Gastrocnemius medialis (tissue), 4 donors: Measurements from ENCODE around the gene MAB21L2.

ENCODE experiments used
- CTCF ChIP-seq, 5 experiments: fragments of 450-650 bp in 3 of 5; fragments of 200-600 bp in 2 of 5; sonication (generic) in 2 of 5; IDR thresholded peaks in 4 of 5; conservative IDR thresholded peaks in 1 of 5; 1 replicate in 4 of 5; 2 replicates in 1 of 5; pipeline ENCODE4 v1.5.1; 2016 to 2019; ENCODE audit warnings: antibody characterized with exemption in 5 of 5, mild to moderate bottlenecking in 3 of 5, moderate library complexity in 3 of 5
- POLR2A ChIP-seq, 2 donors: fragments of 450-650 bp; IDR thresholded peaks; one replicate each; pipeline ENCODE4 v1.6.1; 2017; ENCODE audit warnings: antibody characterized with exemption in 2 of 2, mild to moderate bottlenecking in 2 of 2, moderate library complexity in 2 of 2

GRCh38 chr4:150625033-150625432 lies 43.1 kb downstream of the MAB21L2 start:
- no peak for TF ChIP-seq CTCF (IDR thresholded peaks at IDR 0.05 in 4 of 5, conservative IDR thresholded peaks at IDR 0.05 in 1 of 5)
- no peak for TF ChIP-seq POLR2A (IDR thresholded peaks at IDR 0.05)
